Endodermal cell (in vitro differentiated cells): ENCODE results near the gene MRPL19. TPM values are rescaled to one million over a fixed set of nuclear protein-coding genes. Genes with fewer than 3 reads are reported as not detected.
A peak's percentile ranks its signal among the peaks of the same experiment; 100 is the strongest.

ENCODE experiments used
- DNase-seq: peaks from one replicate; pipeline ENCODE4 v3.0.0-alpha.2; 2017
- H3K27ac ChIP-seq: 2 replicates; pipeline ENCODE4 v1.5.1; 2013; ENCODE audit warnings: mild to moderate bottlenecking, low read depth, low read length, moderate library complexity
- H3K27me3 ChIP-seq: 2 replicates; pipeline ENCODE4 v1.6.1; 2013; ENCODE audit warnings: mild to moderate bottlenecking, low read length, moderate library complexity; ENCODE audit not compliant: insufficient read depth, control insufficient read depth, poor library complexity, severe bottlenecking
- H3K36me3 ChIP-seq: 2 replicates; pipeline ENCODE4 v1.7.0; 2013; ENCODE audit warnings: mild to moderate bottlenecking, low read length, moderate library complexity; ENCODE audit not compliant: control insufficient read depth, insufficient read depth
- H3K4me1 ChIP-seq: one replicate; pipeline ENCODE4 v1.7.0; 2013; ENCODE audit warnings: low read length; ENCODE audit not compliant: control insufficient read depth, insufficient read depth
- H3K4me3 ChIP-seq: 2 replicates; pipeline ENCODE4 v1.5.1; 2013; ENCODE audit warnings: mild to moderate bottlenecking, low read length, moderate library complexity
- H3K9ac ChIP-seq: 2 replicates; pipeline ENCODE4 v1.6.1; 2013; ENCODE audit warnings: mild to moderate bottlenecking, low read length, moderate library complexity; ENCODE audit not compliant: poor library complexity, severe bottlenecking; ENCODE audit errors: extremely low read depth
- H3K9me3 ChIP-seq: 2 replicates; pipeline ENCODE4 v1.6.1; 2013; ENCODE audit warnings: mild to moderate bottlenecking, low read length, moderate library complexity; ENCODE audit not compliant: control insufficient read depth
- H3K27ac Mint-ChIP-seq: 2 replicates; pipeline ENCODE4 v1.8.0; 2020; ENCODE audit warnings: mixed read lengths
- H3K27me3 Mint-ChIP-seq: 2 replicates; pipeline ENCODE4 v1.8.0; 2021; ENCODE audit warnings: mild to moderate bottlenecking, mixed read lengths; ENCODE audit not compliant: insufficient read depth
- H3K36me3 Mint-ChIP-seq: 2 replicates; pipeline ENCODE4 v1.8.0; 2020; ENCODE audit warnings: low read depth, mixed read lengths
- H3K4me1 Mint-ChIP-seq: 2 replicates; pipeline ENCODE4 v1.8.0; 2020; ENCODE audit warnings: mixed read lengths
- H3K4me3 Mint-ChIP-seq: 2 replicates; pipeline ENCODE4 v1.8.0; 2020; ENCODE audit warnings: mild to moderate bottlenecking, moderate library complexity, mixed read lengths
- H3K9me3 Mint-ChIP-seq: 2 replicates; pipeline ENCODE4 v1.8.0; 2020; ENCODE audit warnings: mild to moderate bottlenecking, mixed read lengths
- CTCF ChIP-seq: fragments of 200-600 bp; sonication (generic); conservative IDR thresholded peaks from 2 replicates; pipeline ENCODE4 v1.5.0; 2021; ENCODE audit warnings: antibody characterized with exemption, mild to moderate bottlenecking
- WGBS, 2 experiments: methylation state at CpG; one replicate each; pipeline versions ENCODE4 v1.1.5 to v1.1.7; 2013; ENCODE audit warnings: missing lambda C conversion rate in 2 of 2, mixed read lengths in 1 of 2; ENCODE audit not compliant: insufficient coverage in 1 of 2, insufficient read length in 1 of 2; 5-methylcytosine and 5-hydroxymethylcytosine counted together
- total RNA-seq, 2 donors: library from RNA; stranded (reverse); fragmentation: NEBNext Ultra II Directional in 1 of 2; extraction: Animal tissue kit (Norgen Biotek cat#: 25700) in 1 of 2; gene quantifications; 2 replicates in 1 of 2; 3 replicates in 1 of 2; pipeline ENCODE4 v1.2.1, GENCODE V29; 2021

Gene MRPL19
- total RNA-seq, 2 donors from 2014 or later: 63.7 to 77.6 TPM

GRCh38 chr2:75647771-75648170, 1.2 kb downstream of the MRPL19 start:
- no peaks in the 10 kb centered on the region for H3K27me3 Mint-ChIP-seq
- 84 to 100% methylated on average over 1 to 2 of the region's 3 CpGs for WGBS, 2 experiments

GRCh38 chr2:75654012-75654411, 7.4 kb downstream of the MRPL19 start:
- peak; percentile 54 for TF ChIP-seq CTCF
- Mint-ChIP-seq H3K9me3 (no peaks in the 10 kb centered on the region), H3K4me1 (peaks cover 25% of the 10 kb centered on the region), H3K36me3 (peaks cover 68% of the 10 kb centered on the region), H3K4me3 (no peak overlapping the region), H3K27me3 (no peaks in the 10 kb centered on the region), H3K27ac (no peak overlapping the region)
- Histone ChIP-seq H3K9ac (no peak overlapping the region), H3K4me1 (peaks cover 5% of the 10 kb centered on the region), H3K27ac (no peak overlapping the region), H3K36me3 (peaks cover 85% of the 10 kb centered on the region), H3K9me3 (no peaks in the 10 kb centered on the region), H3K27me3 (no peaks in the 10 kb centered on the region), H3K4me3 (no peak overlapping the region)
- DNase-seq: no peak
- WGBS, 2 experiments: 83 to 92% methylated on average over 1 to 2 of the region's 2 CpGs

More at GRCh38 chr2:75647771-75648170, 1.2 kb downstream of the MRPL19 start:
- H3K9me3 ChIP-seq: no peaks in the 10 kb centered on the region
- Mint-ChIP-seq H3K4me3 (peak overlapping the region; percentile 89), H3K27ac (peak overlapping the region; percentile 95), H3K36me3 (peaks cover 31% of the 10 kb centered on the region), H3K9me3 (no peaks in the 10 kb centered on the region), H3K4me1 (no peaks in the 10 kb centered on the region)
- no peak for DNase-seq
- no peaks in the 10 kb centered on the region for H3K27me3 ChIP-seq
- H3K4me3 ChIP-seq: peak overlapping the region; percentile 98
- no peak overlapping the region for H3K27ac ChIP-seq
- peaks cover 44% of the 10 kb centered on the region for H3K36me3 ChIP-seq
- no peaks in the 10 kb centered on the region for H3K4me1 ChIP-seq
- no peak for TF ChIP-seq CTCF
- H3K9ac ChIP-seq: peak overlapping the region; percentile 87

- Histone ChIP-seq H3K9ac (no peak overlapping the region), H3K9me3 (peaks cover 10% of the 10 kb centered on the region), H3K4me1 (peaks cover 5% of the 10 kb centered on the region), H3K27ac (no peak overlapping the region), H3K4me3 (no peak overlapping the region), H3K27me3 (no peaks in the 10 kb centered on the region), H3K36me3 (peaks cover 85% of the 10 kb centered on the region)
- H3K36me3 Mint-ChIP-seq: peaks cover 70% of the 10 kb centered on the region
- no peak for TF ChIP-seq CTCF
- DNase-seq: no peak
- H3K27ac Mint-ChIP-seq: no peak overlapping the region
- peaks cover 30% of the 10 kb centered on the region for H3K4me1 Mint-ChIP-seq
- H3K9me3 Mint-ChIP-seq: no peaks in the 10 kb centered on the region
- H3K27me3 Mint-ChIP-seq: no peaks in the 10 kb centered on the region
- WGBS, 2 experiments: 92% methylated on average over 1 of the region's 1 CpG
- no peak overlapping the region for H3K4me3 Mint-ChIP-seq
Measured at GRCh38 chr2:75655861-75656260, 9.3 kb downstream of the MRPL19 start.
